Mucosa of descending colon (tissue), 3 donors: ENCODE results near the gene BAHCC1. TPM values are rescaled to one million over a fixed set of nuclear protein-coding genes. Genes with fewer than 3 reads are reported as not detected.

Experiments
- ATAC-seq: fragments of 200-7000 bp; cut with Tn5 transposase; one replicate; pipeline ENCODE4 v1.9.1; 2020; ENCODE audit warnings: mild to moderate bottlenecking, moderate library complexity
- DNase-seq, 3 donors: peaks; one replicate each; pipeline ENCODE4 v3.0.0-alpha.2; 2020
- H3K36me3 ChIP-seq: fragments of 200-600 bp; one replicate; pipeline ENCODE4 v1.8.0; 2021; ENCODE audit warnings: low read depth, mild to moderate bottlenecking
- H3K4me1 ChIP-seq: fragments of 200-600 bp; one replicate; pipeline ENCODE4 v1.8.0; 2021; ENCODE audit warnings: low read depth, mild to moderate bottlenecking
- H3K4me3 ChIP-seq: fragments of 200-600 bp; one replicate; pipeline ENCODE4 v1.8.0; 2021; ENCODE audit warnings: mild to moderate bottlenecking
- H3K9me3 ChIP-seq: fragments of 200-600 bp; one replicate; pipeline ENCODE4 v1.8.0; 2021; ENCODE audit warnings: mild to moderate bottlenecking
- CTCF ChIP-seq: fragments of 200-600 bp; IDR thresholded peaks from one replicate; pipeline ENCODE4 v1.8.0; 2022; ENCODE audit warnings: antibody characterized with exemption, mild to moderate bottlenecking
- intact Hi-C, 2 donors: fragments of 100-400 bp; cut with DNase I in 1 of 2; cut with micrococcal nuclease in 1 of 2; formaldehyde crosslinking; loops; one replicate each; pipeline versions ENCODE4 v1.11.0 to v1.11.1; 2022; cut with DNase I, micrococcal nuclease
- long read RNA-seq, 2 donors: library from polyadenylated mRNA; unstranded; transcript quantifications; one replicate each; pipeline ENCODE4 v2.0.0, GENCODE V29; 2019 to 2021
- total RNA-seq, 3 donors: library from RNA; stranded (reverse); fragmentation: NEBNext Ultra II Directional in 2 of 3; extraction: Animal tissue kit (Norgen Biotek cat#: 25700) in 2 of 3; gene quantifications; one replicate each; pipeline versions ENCODE4 v1.2.1 to v1.2.4, GENCODE V29; 2021 to 2023
- donor health status: DM: no; HTN: no; CAD: no; lungs with moderate emphysema.
- donor health status: DM: no; HTN: no; CAD: no.
- donor health status: DM: no; HTN: yes; CAD: no.

BAHCC1 gene
- 10 to 100 TPM; 14.0 to 27.4 (median 16.5) TPM for total RNA-seq
- long read RNA-seq, donor 1, partial matches to known transcripts = 3 of 11 reads
- long read RNA-seq, donor 1, other reads (novel, unspliced or antisense) = 6 of 11 reads
- long read RNA-seq, donor 2 = 0 reads

GRCh38 chr17:81394921-81395599 lies at the start of gene BAHCC1:
Gene BAHCC1 (plus strand): TSS chr17:81395457. CDS start chr17:81399740, 4,283 bp downstream.
- peak; percentile 76 for ATAC-seq
- Histone ChIP-seq H3K36me3 (no peaks in the 10 kb centered on the region), H3K4me1 (peaks cover 39% of the 10 kb centered on the region), H3K4me3 (peak within 1 kb of the TSS; percentile 54), H3K9me3 (no peaks in the 10 kb centered on the region)
- intact Hi-C loops = loop anchor here in 1 of 2 donors (10.0 kb wide), 1 partner anchor 120 kb away; the partner anchor contains the start of gene ACTG1
- TF ChIP-seq CTCF = no peak
- peak; percentile 100 for DNase-seq

GRCh38 chr17:81346090-81346907 lies 49.0 kb upstream of the BAHCC1 start:
- intact Hi-C loops = no loop called here
- Histone ChIP-seq H3K4me1 (peaks cover 11% of the 10 kb centered on the region), H3K36me3 (no peaks in the 10 kb centered on the region), H3K4me3 (peak overlapping the region; percentile 64), H3K9me3 (no peaks in the 10 kb centered on the region)
- TF ChIP-seq CTCF = no peak
- ATAC-seq (peak; percentile 77), DNase-seq (peak; percentile 99)

- no peak for ATAC-seq
- Histone ChIP-seq H3K4me3 (no peak overlapping the region), H3K4me1 (peaks cover 11% of the 10 kb centered on the region), H3K36me3 (no peaks in the 10 kb centered on the region), H3K9me3 (no peaks in the 10 kb centered on the region)
- no peak for TF ChIP-seq CTCF
- DNase-seq = no peak
- intact Hi-C loops = no loop called here
Observed at GRCh38 chr17:81346908-81347349, 48.3 kb upstream of the BAHCC1 start.

GRCh38 chr17:81347437-81347836 lies 47.8 kb upstream of the BAHCC1 start:
- ATAC-seq (no peak), DNase-seq (no peak)
- Histone ChIP-seq H3K4me1 (peaks cover 11% of the 10 kb centered on the region), H3K9me3 (no peaks in the 10 kb centered on the region), H3K36me3 (no peaks in the 10 kb centered on the region), H3K4me3 (no peak overlapping the region)
- TF ChIP-seq CTCF = no peak
- intact Hi-C loops = no loop called here

GRCh38 chr17:81348097-81349055 lies 46.9 kb upstream of the BAHCC1 start:
- peak; percentile 58 for ATAC-seq
- peaks cover 11% of the 10 kb centered on the region for H3K4me1 ChIP-seq
- H3K4me3 ChIP-seq = no peak overlapping the region
- TF ChIP-seq CTCF = no peak
- DNase-seq = peak; percentile 74 to 82 (median 82)
- H3K9me3 ChIP-seq = no peaks in the 10 kb centered on the region
- intact Hi-C loops = no loop called here
- H3K36me3 ChIP-seq = no peaks in the 10 kb centered on the region
